LNCaP clone FGC (cell line): ENCODE measurements around the gene HMX3.

Experiments used
- DNase-seq: peaks from one replicate; pipeline ENCODE4 v3.0.0-alpha.2; 2011; ENCODE audit warnings: low read depth
- H3K4me3 ChIP-seq: 2 replicates; pipeline ENCODE4 v1.5.1; 2011; ENCODE audit warnings: mild to moderate bottlenecking, low read depth, low read length, control low read depth
- TF ChIP-seq, protein P1 (sequence below): IDR thresholded peaks from 2 replicates; pipeline ENCODE4 v1.5.1; 2012; ENCODE audit warnings: mild to moderate bottlenecking; ENCODE audit not compliant: control insufficient read depth, insufficient read depth; ENCODE audit errors: extremely low read depth

Gene HMX3

GRCh38 chr10:123117644-123118417 is 17.9 kb upstream of the HMX3 start:
- DNase-seq = no peak
- TF ChIP-seq, protein P1, sequence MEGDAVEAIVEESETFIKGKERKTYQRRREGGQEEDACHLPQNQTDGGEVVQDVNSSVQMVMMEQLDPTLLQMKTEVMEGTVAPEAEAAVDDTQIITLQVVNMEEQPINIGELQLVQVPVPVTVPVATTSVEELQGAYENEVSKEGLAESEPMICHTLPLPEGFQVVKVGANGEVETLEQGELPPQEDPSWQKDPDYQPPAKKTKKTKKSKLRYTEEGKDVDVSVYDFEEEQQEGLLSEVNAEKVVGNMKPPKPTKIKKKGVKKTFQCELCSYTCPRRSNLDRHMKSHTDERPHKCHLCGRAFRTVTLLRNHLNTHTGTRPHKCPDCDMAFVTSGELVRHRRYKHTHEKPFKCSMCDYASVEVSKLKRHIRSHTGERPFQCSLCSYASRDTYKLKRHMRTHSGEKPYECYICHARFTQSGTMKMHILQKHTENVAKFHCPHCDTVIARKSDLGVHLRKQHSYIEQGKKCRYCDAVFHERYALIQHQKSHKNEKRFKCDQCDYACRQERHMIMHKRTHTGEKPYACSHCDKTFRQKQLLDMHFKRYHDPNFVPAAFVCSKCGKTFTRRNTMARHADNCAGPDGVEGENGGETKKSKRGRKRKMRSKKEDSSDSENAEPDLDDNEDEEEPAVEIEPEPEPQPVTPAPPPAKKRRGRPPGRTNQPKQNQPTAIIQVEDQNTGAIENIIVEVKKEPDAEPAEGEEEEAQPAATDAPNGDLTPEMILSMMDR = no peak
- H3K4me3 ChIP-seq = no peak overlapping the region

DNA sequence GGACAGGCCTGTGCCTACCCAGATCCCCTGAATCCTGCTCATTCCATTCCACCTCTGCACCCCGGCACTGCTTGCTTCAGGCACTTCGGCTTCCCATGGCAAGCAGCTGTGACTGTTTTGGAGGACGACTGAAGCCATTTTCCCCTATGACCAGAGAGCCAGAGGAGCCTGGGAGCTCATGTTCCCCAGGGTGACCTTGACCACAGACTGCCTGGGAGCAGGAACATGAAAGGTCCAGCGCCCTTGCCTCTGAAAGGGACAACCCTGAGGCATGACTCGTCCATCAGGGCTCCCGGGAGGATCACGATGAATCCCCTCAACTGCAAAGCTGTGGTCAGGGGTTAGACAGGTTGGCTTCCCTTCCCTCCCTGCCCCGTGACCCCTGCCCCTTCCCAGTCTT is 16.7 kb upstream of the HMX3 start:
- H3K4me3 ChIP-seq = no peak overlapping the region
- DNase-seq = no peak
- TF ChIP-seq, protein P1 = no peak

DNA sequence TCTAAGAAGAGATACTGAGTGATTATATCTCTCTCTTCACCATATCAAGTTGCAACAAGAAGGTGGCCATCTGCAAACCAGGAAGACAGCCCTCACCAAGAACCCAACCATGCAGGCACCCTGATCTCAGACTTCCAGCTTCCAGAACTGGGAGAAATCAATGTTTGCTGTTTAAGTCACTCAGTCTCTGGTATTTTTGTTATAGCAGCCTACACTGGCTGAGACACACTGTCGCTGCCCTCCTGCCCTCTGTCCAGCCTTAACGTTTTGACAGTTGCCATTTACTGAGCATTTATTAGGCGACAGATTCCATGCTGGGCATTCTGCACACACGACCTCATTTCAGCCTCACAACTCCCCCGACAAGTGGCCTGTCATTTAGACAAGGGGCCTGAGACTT is 9.5 kb upstream of the HMX3 start:
- H3K4me3 ChIP-seq = no peak overlapping the region
- TF ChIP-seq, protein P1 = no peak
- DNase-seq = no peak

- no peak overlapping the region for H3K4me3 ChIP-seq
- no peak for DNase-seq
- TF ChIP-seq, protein P1 = no peak
Observed at GRCh38 chr10:123129618-123130271, 6.0 kb upstream of the HMX3 start.

DNA sequence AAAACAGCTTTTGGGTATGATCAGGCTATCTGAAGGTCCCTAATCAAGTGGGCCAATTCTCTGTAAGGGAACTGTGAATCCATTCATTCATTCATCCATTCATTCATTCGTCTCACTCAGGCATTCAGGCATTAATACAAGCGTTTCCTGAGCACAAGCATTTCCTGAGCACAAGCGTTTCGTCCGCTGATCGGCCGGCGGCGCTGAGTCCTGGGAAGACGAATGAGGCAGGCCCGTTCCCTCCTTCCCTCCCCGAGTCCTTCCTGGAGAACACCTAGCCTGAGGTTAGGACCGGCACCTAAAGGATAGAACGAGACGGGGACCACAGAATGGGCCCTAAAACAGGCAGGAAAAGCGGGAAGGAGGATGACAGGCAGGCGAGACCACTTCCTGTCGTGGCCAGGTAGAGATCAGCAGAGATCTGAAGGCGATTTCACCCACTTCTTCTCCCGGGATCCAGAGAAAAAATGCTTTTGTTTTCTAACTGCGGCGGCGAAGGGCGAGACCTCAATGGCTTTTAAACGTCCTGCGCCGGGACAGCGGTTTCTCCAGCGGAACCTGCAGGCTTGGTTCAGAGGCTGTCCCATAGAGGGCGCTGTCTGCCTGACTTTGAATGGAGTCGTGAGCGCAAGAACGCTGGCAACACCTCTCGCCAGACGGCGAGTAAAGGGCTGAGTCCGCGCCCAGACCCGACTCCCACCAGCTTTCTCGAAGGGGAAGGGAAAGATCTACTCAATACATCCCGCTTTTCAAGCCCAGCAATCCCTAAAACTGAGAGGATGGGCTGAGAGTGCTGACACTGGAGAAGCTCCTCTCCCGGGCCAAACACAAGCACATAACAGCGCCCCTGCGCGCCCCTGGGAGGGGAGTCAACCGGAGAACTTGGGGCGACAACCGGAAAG is 2.9 kb upstream of the HMX3 start:
- TF ChIP-seq, protein P1 = peak; percentile 94
- H3K4me3 ChIP-seq = no peak overlapping the region
- peak; percentile 50 for DNase-seq

DNA sequence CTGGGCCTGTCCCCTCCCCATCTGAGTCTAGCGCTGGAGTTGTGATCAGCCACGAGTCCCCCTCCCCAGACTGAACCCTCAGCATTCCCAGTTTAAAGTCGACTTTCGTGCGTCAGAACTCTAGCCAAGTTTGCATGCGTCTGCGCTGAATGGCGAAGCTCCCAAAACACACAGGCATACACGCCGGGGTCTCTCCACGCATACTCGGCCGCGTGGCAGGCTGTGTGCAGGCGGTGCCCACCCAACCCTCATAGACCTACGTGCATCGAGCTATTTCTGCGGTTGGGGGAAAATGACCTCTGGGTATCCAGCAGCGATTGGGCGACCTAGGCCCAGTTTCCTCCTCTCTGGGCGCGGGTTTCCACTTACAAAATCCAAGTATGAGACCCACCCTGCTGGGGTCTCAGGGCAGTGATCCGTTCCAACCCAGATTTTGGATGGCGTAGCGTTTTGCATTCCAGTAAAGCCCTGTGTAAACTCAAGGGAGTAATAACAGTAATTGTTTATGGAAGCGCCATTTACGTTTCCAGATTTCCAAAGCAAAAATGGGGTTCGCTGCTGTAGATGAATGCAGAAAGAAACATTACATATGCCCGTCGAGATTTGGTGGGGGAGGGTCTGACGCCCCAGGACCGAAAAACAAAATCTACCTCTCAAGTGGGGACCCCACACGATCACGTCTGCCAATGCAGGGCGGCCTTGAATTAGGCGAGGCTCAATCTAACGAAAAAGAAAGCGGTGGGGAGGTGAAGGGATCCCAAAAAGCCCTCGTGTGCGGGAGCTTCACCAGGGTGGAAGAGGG is 2.0 kb upstream of the HMX3 start:
- DNase-seq = no peak
- H3K4me3 ChIP-seq = no peak overlapping the region
- TF ChIP-seq, protein P1 = no peak
